ENCODE results near the gene BTAF1.

DNA sequence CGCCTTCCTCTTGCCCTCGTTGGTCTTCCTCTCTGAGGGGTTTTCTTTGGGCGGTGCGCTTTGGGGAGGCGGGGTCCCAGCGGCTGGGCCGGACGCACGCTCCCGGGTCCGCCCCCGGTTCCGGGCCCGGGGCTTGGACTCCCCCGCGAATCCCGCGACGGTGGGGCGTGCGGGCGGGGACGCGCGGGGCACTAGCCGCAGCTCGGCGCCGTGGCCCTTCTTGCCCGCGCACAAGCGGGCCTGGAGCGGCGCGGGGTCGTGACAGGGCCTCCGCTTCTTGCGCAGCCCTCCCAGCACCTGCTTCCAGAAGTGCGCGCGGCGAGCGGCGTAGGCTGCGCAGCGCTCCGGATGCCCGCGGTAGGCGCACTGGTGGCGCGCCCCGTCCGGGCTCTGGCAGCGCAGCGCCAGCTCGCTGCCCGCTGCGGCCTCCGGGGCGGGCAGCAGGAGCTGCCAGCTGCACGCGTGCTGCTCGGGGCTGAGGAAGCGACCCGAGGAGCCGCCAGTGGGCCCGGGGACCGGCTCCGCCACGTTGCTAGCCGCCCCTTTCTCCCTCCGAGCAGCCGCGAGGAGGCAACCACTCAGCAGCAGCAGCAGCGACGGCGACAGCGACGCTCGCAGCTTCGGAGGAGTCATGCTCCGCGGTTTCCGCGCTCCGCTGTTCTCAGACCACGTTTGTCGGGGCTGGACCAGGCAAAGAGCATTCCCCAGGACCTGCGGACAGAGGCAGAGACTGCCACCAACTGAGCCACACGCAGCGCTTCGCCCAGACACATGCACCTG is 15.0 kb upstream of the BTAF1 start:
- peak in 4 of 6 experiments; percentile 26 to 32 (median 28) for TF ChIP-seq CTCF (IDR thresholded peaks at IDR 0.05)
- TF ChIP-seq POLR2A (IDR thresholded peaks at IDR 0.05): peak in 1 of 2 donors; percentile 59
